ENCODE data around the gene ZNF778. TPM values are rescaled to one million over a fixed set of nuclear protein-coding genes. Genes with fewer than 3 reads are reported as not detected.
"Not testable (repeated sequence)": the region's sequence is repeated elsewhere in the genome, so short reads cannot be mapped to it uniquely, and the experiment has no call there.

ZNF778 gene
- total and polyA plus RNA-seq, 2 donors (not counting 1 experiment from before 2014, with no cell fraction given), result 2.2 to 13.4 TPM

GRCh38 chr16:89242795-89243200, 25.3 kb downstream of the ZNF778 start:
- Histone ChIP-seq H2AFZ (ENCODE audit: insufficient read depth, low read depth, low read length, poor library complexity, severe bottlenecking) (no peak overlapping the region), H3K27ac (ENCODE audit: low read length in 2 of 2) (no peak overlapping the region), H3K79me2 (ENCODE audit: control insufficient read depth, insufficient read depth, low read length) (no peaks in the 10 kb centered on the region), H3K9ac (ENCODE audit: low read length) (no peak overlapping the region), H3K27me3 (replicated peaks in 1 of 4; ENCODE audit: control extremely low read depth in 1 of 4, control insufficient read depth in 3 of 4, insufficient read depth in 4 of 4, low read length in 3 of 4) (no peaks in the 10 kb centered on the region), H3K4me2 (replicated peaks; ENCODE audit: low read depth, low read length, poor library complexity, severe bottlenecking) (no peak overlapping the region), H3K36me3 (replicated peaks in 1 of 2; ENCODE audit: control extremely low read depth in 1 of 2, control insufficient read depth in 1 of 2, extremely low read depth in 1 of 2, insufficient read depth in 2 of 2, low read length in 1 of 2) (no peaks in the 10 kb centered on the region), H3K9me3 (ENCODE audit: control extremely low read depth in 1 of 3, control insufficient read depth in 2 of 3, insufficient read depth in 1 of 3, low read length in 2 of 3) (peaks cover 0 to 7% (median 0%) of the 10 kb centered on the region in 3 donors), H3K4me1 (ENCODE audit: control insufficient read depth in 2 of 2, insufficient read depth in 2 of 2, low read length in 2 of 2) (peaks cover 0 to 14% of the 10 kb centered on the region in 2 donors), H3K4me3 (ENCODE audit: control extremely low read depth in 1 of 5, extremely low read depth in 1 of 5, insufficient read depth in 1 of 5, low read depth in 2 of 5, low read length in 4 of 5) (no peak overlapping the region), H4K20me1 (ENCODE audit: control insufficient read depth, insufficient read depth, low read length, poor library complexity, severe bottlenecking) (no peaks in the 10 kb centered on the region)
- intact Hi-C loops (cut with micrococcal nuclease), result loop anchor here (10.0 kb wide), 1 partner anchor 412 kb away; the partner anchor contains the start of genes CHMP1A and SPATA33
- WGBS (ENCODE audit: insufficient coverage), result 62% methylated on average over 10 of the region's 12 CpGs
- ChIA-PET CTCF (no interaction called here), POLR2A (no interaction called here)
- ATAC-seq (ENCODE audit: low read depth) (no peak), DNase-seq (no peak)
- peak overlapping the region; percentile 15 for H3K4me3 Mint-ChIP-seq
- peaks cover 15% of the 10 kb centered on the region for H3K4me1 Mint-ChIP-seq
- no peak for TF ChIP-seq CTCF (IDR thresholded peaks at IDR 0.05)
- TF ChIP-seq EZH2 (IDR thresholded peaks at IDR 0.05; ENCODE audit: borderline replicate concordance, insufficient read depth, low read depth, low read length, poor library complexity, severe bottlenecking), result no peak
- H3K9me3 Mint-ChIP-seq (ENCODE audit: insufficient read depth), result no peaks in the 10 kb centered on the region
- no peaks in the 10 kb centered on the region for H3K27me3 Mint-ChIP-seq
- peak overlapping the region; percentile 18 for H3K27ac Mint-ChIP-seq

- H3K27ac ChIP-seq (ENCODE audit: low read length in 2 of 2), result no peak overlapping the region
- Mint-ChIP-seq H3K27me3 (no peaks in the 10 kb centered on the region), H3K4me1 (peaks cover 15% of the 10 kb centered on the region), H3K4me3 (no peak overlapping the region), H3K9me3 (ENCODE audit: insufficient read depth) (no peaks in the 10 kb centered on the region), H3K27ac (peak overlapping the region; percentile 10)
- no peaks in the 10 kb centered on the region for H3K27me3 ChIP-seq (replicated peaks in 1 of 4; ENCODE audit: control extremely low read depth in 1 of 4, control insufficient read depth in 3 of 4, insufficient read depth in 4 of 4, low read length in 3 of 4)
- ATAC-seq (ENCODE audit: low read depth) (no peak), DNase-seq (no peak)
- no peaks in the 10 kb centered on the region for H3K36me3 ChIP-seq (replicated peaks in 1 of 2; ENCODE audit: control extremely low read depth in 1 of 2, control insufficient read depth in 1 of 2, extremely low read depth in 1 of 2, insufficient read depth in 2 of 2, low read length in 1 of 2)
- no peak overlapping the region for H3K4me2 ChIP-seq (replicated peaks; ENCODE audit: low read depth, low read length, poor library complexity, severe bottlenecking)
- H2AFZ ChIP-seq (ENCODE audit: insufficient read depth, low read depth, low read length, poor library complexity, severe bottlenecking), result no peak overlapping the region
- ChIA-PET POLR2A (no interaction called here), CTCF (interaction anchor here (0.5 to 1.2 kb wide), 2 partner anchors 45 to 449 kb away, joined by 3 read pairs; no protein-coding TSS in a partner anchor)
- no peak overlapping the region for H3K9ac ChIP-seq (ENCODE audit: low read length)
- H3K4me3 ChIP-seq (ENCODE audit: control extremely low read depth in 1 of 5, extremely low read depth in 1 of 5, insufficient read depth in 1 of 5, low read depth in 2 of 5, low read length in 4 of 5), result no peak overlapping the region
- 91% methylated on average over 4 of the region's 5 CpGs for WGBS (ENCODE audit: insufficient coverage)
- TF ChIP-seq CTCF (IDR thresholded peaks at IDR 0.05), result no peak
- no peak for TF ChIP-seq EZH2 (IDR thresholded peaks at IDR 0.05; ENCODE audit: borderline replicate concordance, insufficient read depth, low read depth, low read length, poor library complexity, severe bottlenecking)
- H4K20me1 ChIP-seq (ENCODE audit: control insufficient read depth, insufficient read depth, low read length, poor library complexity, severe bottlenecking), result no peaks in the 10 kb centered on the region
- no peaks in the 10 kb centered on the region for H3K79me2 ChIP-seq (ENCODE audit: control insufficient read depth, insufficient read depth, low read length)
- intact Hi-C loops (cut with micrococcal nuclease), result loop anchor here (10.0 kb wide), 1 partner anchor 411 kb away; the partner anchor contains the start of genes CHMP1A and SPATA33
- peaks cover 0 to 16% (median 0%) of the 10 kb centered on the region in 3 donors for H3K9me3 ChIP-seq (ENCODE audit: control extremely low read depth in 1 of 3, control insufficient read depth in 2 of 3, insufficient read depth in 1 of 3, low read length in 2 of 3)
- H3K4me1 ChIP-seq (ENCODE audit: control insufficient read depth in 2 of 2, insufficient read depth in 2 of 2, low read length in 2 of 2), result peaks cover 3 to 21% of the 10 kb centered on the region in 2 donors
Observed at GRCh38 chr16:89243664-89244063, 26.2 kb downstream of the ZNF778 start.

GRCh38 chr16:89244264-89244663, 26.8 kb downstream of the ZNF778 start:
- H2AFZ ChIP-seq (ENCODE audit: insufficient read depth, low read depth, low read length, poor library complexity, severe bottlenecking); H3K4me2 ChIP-seq (replicated peaks; ENCODE audit: low read depth, low read length, poor library complexity, severe bottlenecking); H3K27me3 Mint-ChIP-seq; H3K27ac ChIP-seq (ENCODE audit: low read length in 2 of 2); H3K27ac Mint-ChIP-seq; H4K20me1 ChIP-seq (ENCODE audit: control insufficient read depth, insufficient read depth, low read length, poor library complexity, severe bottlenecking); POLR2A ChIA-PET; H3K4me3 ChIP-seq (ENCODE audit: control extremely low read depth in 1 of 5, extremely low read depth in 1 of 5, insufficient read depth in 1 of 5, low read depth in 2 of 5, low read length in 4 of 5); ATAC-seq (ENCODE audit: low read depth); H3K79me2 ChIP-seq (ENCODE audit: control insufficient read depth, insufficient read depth, low read length); H3K27me3 ChIP-seq (replicated peaks in 1 of 4; ENCODE audit: control extremely low read depth in 1 of 4, control insufficient read depth in 3 of 4, insufficient read depth in 4 of 4, low read length in 3 of 4); H3K4me3 Mint-ChIP-seq; H3K9ac ChIP-seq (ENCODE audit: low read length); H3K36me3 ChIP-seq (replicated peaks in 1 of 2; ENCODE audit: control extremely low read depth in 1 of 2, control insufficient read depth in 1 of 2, extremely low read depth in 1 of 2, insufficient read depth in 2 of 2, low read length in 1 of 2); DNase-seq; H3K9me3 Mint-ChIP-seq (ENCODE audit: insufficient read depth): not testable (repeated sequence)
- intact Hi-C loops (cut with micrococcal nuclease), result loop anchor here (10.0 kb wide), 1 partner anchor 411 kb away; the partner anchor contains the start of genes CHMP1A and SPATA33
- peaks cover 3 to 21% of the 10 kb centered on the region in 2 donors for H3K4me1 ChIP-seq (ENCODE audit: control insufficient read depth in 2 of 2, insufficient read depth in 2 of 2, low read length in 2 of 2)
- WGBS (ENCODE audit: insufficient coverage), result 92% methylated on average over 13 of the region's 13 CpGs
- CTCF ChIA-PET, result interaction anchor here (1.2 kb wide), 1 partner anchor 45 kb away, joined by 3 read pairs; no protein-coding TSS in a partner anchor
- H3K9me3 ChIP-seq (ENCODE audit: control extremely low read depth in 1 of 3, control insufficient read depth in 2 of 3, insufficient read depth in 1 of 3, low read length in 2 of 3), result peaks cover 0 to 22% (median 0%) of the 10 kb centered on the region in 3 donors
- peaks cover 15% of the 10 kb centered on the region for H3K4me1 Mint-ChIP-seq

All from B cell (primary cell).